Stomach (tissue), 19 donors: ENCODE data around the gene ST6GALNAC3. TPM values are rescaled to one million over a fixed set of nuclear protein-coding genes. Genes with fewer than 3 reads are reported as not detected.
A peak's percentile ranks its signal among the peaks of the same experiment; 100 is the strongest.

Experiments used
- DNase-seq, 2 donors: peaks; one replicate each; pipeline versions ENCODE4 v3.0.0 to v3.0.0-alpha.2; 2013 to 2019
- H3K27ac ChIP-seq, 5 donors: fragments of 200-600 bp in 4 of 5; sonication (generic) in 4 of 5; one replicate each; pipeline ENCODE4 v1.5.1; 2013 to 2019; ENCODE audit warnings: mild to moderate bottlenecking in 1 of 5, moderate library complexity in 1 of 5
- H3K27me3 ChIP-seq, 3 donors: fragments of 200-600 bp; sonication (generic); one replicate each; pipeline ENCODE4 v1.5.1; 2017 to 2019; ENCODE audit warnings: mixed run types in 1 of 3
- H3K36me3 ChIP-seq, 4 donors: fragments of 200-600 bp; sonication (generic); 1 replicate in 3 of 4; 2 replicates in 1 of 4; pipeline ENCODE4 v1.5.1; 2016 to 2019
- H3K4me1 ChIP-seq, 4 donors: fragments of 200-600 bp; sonication (generic); one replicate each; pipeline ENCODE4 v1.5.1; 2016 to 2019
- H3K4me3 ChIP-seq, 4 donors: fragments of 200-600 bp; sonication (generic) in 3 of 4; one replicate each; pipeline ENCODE4 v1.5.1; 2016 to 2019; ENCODE audit warnings: mild to moderate bottlenecking in 1 of 4
- H3K9me3 ChIP-seq, 4 donors: fragments of 200-600 bp; sonication (generic); one replicate each; pipeline ENCODE4 v1.5.1; 2016 to 2019
- CTCF ChIP-seq, 7 experiments: fragments of 450-650 bp in 4 of 7; fragments of 200-600 bp in 3 of 7; sonication (generic) in 3 of 7; IDR thresholded peaks; one replicate each; pipeline ENCODE4 v1.5.1; 2016 to 2019; ENCODE audit warnings: antibody characterized with exemption in 7 of 7, control low read depth in 2 of 7, mild to moderate bottlenecking in 1 of 7
- EP300 ChIP-seq: sonication (generic); formaldehyde crosslinking; IDR thresholded peaks from one replicate; pipeline ENCODE4 v1.6.1; 2017; ENCODE audit warnings: antibody characterized with exemption
- POLR2A ChIP-seq, 4 donors: fragments of 450-650 bp; IDR thresholded peaks; one replicate each; pipeline ENCODE4 v1.6.1; 2016; ENCODE audit warnings: antibody characterized with exemption in 4 of 4, control low read depth in 2 of 4, mild to moderate bottlenecking in 1 of 4, moderate library complexity in 1 of 4
- POLR2AphosphoS5 ChIP-seq, 3 donors: sonication (generic); formaldehyde crosslinking; IDR thresholded peaks; one replicate each; pipeline ENCODE4 v1.6.1; 2016; ENCODE audit warnings: antibody characterized with exemption in 3 of 3
- WGBS, 5 donors: extraction: QIAGEN DNeasy Blood & Tissue Kit in 3 of 5; methylation state at CpG; one replicate each; pipeline versions ENCODE4 v1.1.5 to v1.1.7; 2013 to 2018; 5-methylcytosine and 5-hydroxymethylcytosine counted together
- intact Hi-C: fragments of 100-400 bp; cut with DNase I; formaldehyde crosslinking; loops from one replicate; pipeline ENCODE4 v1.15.1; 2023; ENCODE audit warnings: low total_unique reads
- long read RNA-seq, 10 donors: transcript quantifications; one replicate each; lab custom pipeline, GENCODE V29; 2026
- polyA plus RNA-seq, 3 donors: library from polyadenylated mRNA; stranded (reverse); fragments of 200-250 nt; gene quantifications; one replicate each; pipeline ENCODE4 v1.2.3, GENCODE V29; 2013
- total RNA-seq, 5 donors: library from RNA; depleted of rRNA; stranded (reverse); fragments of >200 nt; gene quantifications; one replicate each; pipeline versions ENCODE4 v1.1.0 to v1.2.3, GENCODE V29; 2014 to 2016
- donor health status: healthy with polysubstance abuse.
- donor health status: Bipolar disorder and iron deficiency.
- donor health status: healthy.

The ST6GALNAC3 gene
- total RNA-seq (10 to 100 TPM in 2 of 5 donors, under 1 TPM in 2, not detected in 1; under 0.01 to 21.7 (median 9.7) TPM), polyA plus RNA-seq (1 to 10 TPM; 1.0 to 1.9 (median 1.2) TPM)
- long read RNA-seq, donor 1, partial matches to known transcripts, result 0 of 1 reads
- long read RNA-seq, donor 1, other reads (novel, unspliced or antisense), result 0 of 1 reads
- long read RNA-seq, donor 2, partial matches to known transcripts, result 0 of 1 reads
- long read RNA-seq, donor 2, other reads (novel, unspliced or antisense), result 0 of 1 reads
- long read RNA-seq, donor 3, result 0 reads
- long read RNA-seq, donor 4, result 0 reads
- long read RNA-seq, donor 5, partial matches to known transcripts, result 12 of 12 reads
- long read RNA-seq, donor 5, other reads (novel, unspliced or antisense), result 0 of 12 reads
- long read RNA-seq, donor 6, result 0 reads
- long read RNA-seq, donor 7, partial matches to known transcripts, result 5 of 5 reads
- long read RNA-seq, donor 7, other reads (novel, unspliced or antisense), result 0 of 5 reads
- long read RNA-seq, donor 8, result 0 reads
- long read RNA-seq, donor 9, partial matches to known transcripts, result 0 of 1 reads
- long read RNA-seq, donor 9, other reads (novel, unspliced or antisense), result 0 of 1 reads
- long read RNA-seq, donor 10, result 0 reads

- H3K36me3 ChIP-seq, result no peaks in the 10 kb centered on the region
- peak; percentile 82 to 93 for DNase-seq
- no peak for TF ChIP-seq EP300
- TF ChIP-seq CTCF (IDR thresholded peaks at IDR 0.05), result no peak
- peak in 2 of 3 donors; percentile 58 to 83 for TF ChIP-seq POLR2AphosphoS5 (IDR thresholded peaks at IDR 0.05)
- H3K27ac ChIP-seq, result peak within 1 kb of the TSS; percentile 73 to 86 (median 79)
- peak within 1 kb of the TSS; percentile 70 to 76 (median 72) for H3K4me3 ChIP-seq
- intact Hi-C loops, result no loop called here
- 1% methylated on average over 50 to 59 of the region's 59 CpGs for WGBS, 5 donors
- no peaks in the 10 kb centered on the region for H3K9me3 ChIP-seq
- no peaks in the 10 kb centered on the region for H3K27me3 ChIP-seq
- peaks cover 6 to 30% (median 16%) of the 10 kb centered on the region in 4 donors for H3K4me1 ChIP-seq
Measured at GRCh38 chr1:76074321-76075187, at the start of gene ST6GALNAC3. TSS of gene ST6GALNAC3 (plus strand) at chr1:76074746.

GRCh38 chr1:76027341-76027740, 47.2 kb upstream of the ST6GALNAC3 start:
- DNase-seq, result no peak
- 77 to 82% (median 80%) methylated on average over 4 of the region's 4 CpGs for WGBS, 5 donors
- no peak overlapping the region for H3K27ac ChIP-seq
- TF ChIP-seq EP300 (no peak), POLR2AphosphoS5 (IDR thresholded peaks at IDR 0.05) (no peak), CTCF (IDR thresholded peaks at IDR 0.05) (no peak), POLR2A (IDR thresholded peaks at IDR 0.05) (no peak)
- no peaks in the 10 kb centered on the region for H3K27me3 ChIP-seq
- peaks cover 0 to 7% (median 0%) of the 10 kb centered on the region in 4 donors for H3K9me3 ChIP-seq
- no peaks in the 10 kb centered on the region for H3K36me3 ChIP-seq
- no peak overlapping the region for H3K4me3 ChIP-seq
- peaks cover 0 to 12% (median 0%) of the 10 kb centered on the region in 4 donors for H3K4me1 ChIP-seq
- intact Hi-C loops, result no loop called here

- TF ChIP-seq EP300, result no peak
- no peak for TF ChIP-seq POLR2AphosphoS5 (IDR thresholded peaks at IDR 0.05)
- TF ChIP-seq CTCF (IDR thresholded peaks at IDR 0.05), result no peak
- TF ChIP-seq POLR2A (IDR thresholded peaks at IDR 0.05), result no peak
- H3K4me3 ChIP-seq, result no peak overlapping the region
- H3K27ac ChIP-seq, result no peak overlapping the region
- 68 to 77% (median 72%) methylated on average over 1 of the region's 1 CpG for WGBS, 5 donors
- H3K9me3 ChIP-seq, result peaks cover 0 to 7% (median 0%) of the 10 kb centered on the region in 4 donors
- intact Hi-C loops, result no loop called here
- no peaks in the 10 kb centered on the region for H3K36me3 ChIP-seq
- DNase-seq, result no peak
- no peaks in the 10 kb centered on the region for H3K27me3 ChIP-seq
- peaks cover 0 to 5% (median 0%) of the 10 kb centered on the region in 4 donors for H3K4me1 ChIP-seq
Measured at GRCh38 chr1:76029331-76029730, 45.2 kb upstream of the ST6GALNAC3 start.

GRCh38 chr1:76031496-76031895, 43.0 kb upstream of the ST6GALNAC3 start:
- no peak overlapping the region for H3K4me3 ChIP-seq
- no peaks in the 10 kb centered on the region for H3K4me1 ChIP-seq
- no peak for DNase-seq
- peaks cover 0 to 7% (median 0%) of the 10 kb centered on the region in 4 donors for H3K9me3 ChIP-seq
- TF ChIP-seq POLR2AphosphoS5 (IDR thresholded peaks at IDR 0.05), result no peak
- TF ChIP-seq EP300, result no peak
- no peak for TF ChIP-seq CTCF (IDR thresholded peaks at IDR 0.05)
- no peak for TF ChIP-seq POLR2A (IDR thresholded peaks at IDR 0.05)
- H3K27ac ChIP-seq, result no peak overlapping the region
- no peaks in the 10 kb centered on the region for H3K36me3 ChIP-seq
- 72 to 80% (median 76%) methylated on average over 2 of the region's 2 CpGs for WGBS, 5 donors
- intact Hi-C loops, result no loop called here
- H3K27me3 ChIP-seq, result no peaks in the 10 kb centered on the region
